H9 (cell line): ENCODE measurements around the gene BAHD1. TPM values are rescaled to one million over a fixed set of nuclear protein-coding genes. Genes with fewer than 3 reads are reported as not detected.

ENCODE experiments used
- DNase-seq: peaks from one replicate; pipeline ENCODE4 v3.0.0-alpha.2; 2017
- H2AFZ ChIP-seq: one replicate; pipeline ENCODE4 v1.6.1; 2013; ENCODE audit warnings: mild to moderate bottlenecking, low read length, control low read depth, moderate library complexity
- H2AK5ac ChIP-seq: 2 replicates; pipeline ENCODE4 v1.6.1; 2013; ENCODE audit warnings: low read length, control low read depth, mixed read lengths; ENCODE audit not compliant: insufficient read length
- H2BK120ac ChIP-seq: one replicate; pipeline ENCODE4 v1.6.1; 2013; ENCODE audit warnings: low read depth, mild to moderate bottlenecking, low read length, control low read depth, inconsistent platforms; ENCODE audit not compliant: poor library complexity, severe bottlenecking
- H2BK12ac ChIP-seq: 2 replicates; pipeline ENCODE4 v1.6.1; 2013; ENCODE audit warnings: low read length, control low read depth, mixed read lengths, low read depth; ENCODE audit not compliant: insufficient read length
- H2BK15ac ChIP-seq: 2 replicates; pipeline ENCODE4 v1.6.1; 2013; ENCODE audit warnings: low read depth, low read length, control low read depth
- H2BK20ac ChIP-seq: one replicate; pipeline ENCODE4 v1.6.1; 2013; ENCODE audit warnings: low read depth, mild to moderate bottlenecking, low read length, control low read depth, inconsistent platforms; ENCODE audit not compliant: poor library complexity, severe bottlenecking
- H2BK5ac ChIP-seq: 2 replicates; pipeline ENCODE4 v1.6.1; 2013; ENCODE audit warnings: low read length, control low read depth, mixed read lengths; ENCODE audit not compliant: insufficient read length
- H3K14ac ChIP-seq: 2 replicates; pipeline ENCODE4 v1.6.1; 2013; ENCODE audit warnings: low read length, control low read depth; ENCODE audit not compliant: insufficient read depth
- H3K18ac ChIP-seq: 2 replicates; pipeline ENCODE4 v1.6.1; 2013; ENCODE audit warnings: low read depth, mild to moderate bottlenecking, mixed read lengths, low read length, control low read depth; ENCODE audit not compliant: insufficient read length
- H3K23ac ChIP-seq: 2 replicates; pipeline ENCODE4 v1.6.1; 2013; ENCODE audit warnings: low read length, control low read depth, mixed read lengths, low read depth; ENCODE audit not compliant: insufficient read length
- H3K23me2 ChIP-seq: 2 replicates; pipeline ENCODE4 v1.6.1; 2013; ENCODE audit warnings: low read depth, mild to moderate bottlenecking, mixed read lengths, low read length, control low read depth; ENCODE audit not compliant: insufficient read length, poor library complexity, severe bottlenecking
- H3K27ac ChIP-seq: 2 replicates; pipeline ENCODE4 v1.5.1; 2013; ENCODE audit warnings: low read length, control low read depth, mixed read lengths, low read depth; ENCODE audit not compliant: insufficient read length
- H3K27me3 ChIP-seq: 2 replicates; pipeline ENCODE4 v1.6.1; 2013; ENCODE audit warnings: low read length, control low read depth, inconsistent platforms; ENCODE audit not compliant: insufficient read depth
- H3K4ac ChIP-seq: 2 replicates; pipeline ENCODE4 v1.6.1; 2013; ENCODE audit warnings: low read depth, mild to moderate bottlenecking, control low read depth, inconsistent platforms, low read length, moderate library complexity
- H3K4me1 ChIP-seq: 2 replicates; pipeline ENCODE4 v1.6.1; 2013; ENCODE audit warnings: low read length, control low read depth, inconsistent platforms; ENCODE audit not compliant: insufficient read depth
- H3K4me2 ChIP-seq: 2 replicates; pipeline ENCODE4 v1.6.1; 2013; ENCODE audit warnings: low read length, control low read depth, mixed read lengths; ENCODE audit not compliant: insufficient read length, insufficient read depth
- H3K56ac ChIP-seq: 2 replicates; pipeline ENCODE4 v1.6.1; 2013; ENCODE audit warnings: low read depth, mild to moderate bottlenecking, mixed read lengths, low read length, control low read depth; ENCODE audit not compliant: insufficient read length
- H3K79me1 ChIP-seq: 2 replicates; pipeline ENCODE4 v1.6.1; 2013; ENCODE audit warnings: low read depth, mild to moderate bottlenecking, moderate library complexity, low read length, control low read depth, inconsistent platforms; ENCODE audit not compliant: insufficient read depth, poor library complexity, severe bottlenecking
- H3K79me2 ChIP-seq: 2 replicates; pipeline ENCODE4 v1.6.1; 2013; ENCODE audit warnings: low read length, control low read depth, inconsistent platforms; ENCODE audit not compliant: insufficient read depth
- H3K9ac ChIP-seq: 2 replicates; pipeline ENCODE4 v1.6.1; 2013; ENCODE audit warnings: low read length, control low read depth, mixed read lengths; ENCODE audit not compliant: insufficient read length; ENCODE audit errors: extremely low read depth
- H3K9me3 ChIP-seq: one replicate; pipeline ENCODE4 v1.6.1; 2013; ENCODE audit warnings: low read depth, low read length, inconsistent platforms; ENCODE audit not compliant: control insufficient read depth
- H3T11ph ChIP-seq: one replicate; pipeline ENCODE4 v1.6.1; 2013; ENCODE audit warnings: mild to moderate bottlenecking, low read length, control low read depth, inconsistent platforms
- H4K20me1 ChIP-seq: one replicate; pipeline ENCODE4 v1.6.1; 2013; ENCODE audit not compliant: control insufficient read depth, insufficient read length, insufficient read depth
- H4K5ac ChIP-seq: 2 replicates; pipeline ENCODE4 v1.6.1; 2013; ENCODE audit warnings: low read depth, mild to moderate bottlenecking, mixed read lengths, low read length, control low read depth; ENCODE audit not compliant: insufficient read length
- H4K8ac ChIP-seq: replicated peaks from 2 replicates; pipeline ENCODE4 v1.6.1; 2013; ENCODE audit warnings: low read length, control low read depth, mixed read lengths, low read depth; ENCODE audit not compliant: insufficient read length
- H4K91ac ChIP-seq: 2 replicates; pipeline ENCODE4 v1.6.1; 2013; ENCODE audit warnings: low read depth, mild to moderate bottlenecking, moderate library complexity, mixed read lengths, low read length, control low read depth; ENCODE audit not compliant: insufficient read length
- H3K27ac Mint-ChIP-seq, 3 experiments: 2 replicates in 2 of 3; 3 replicates in 1 of 3; pipeline ENCODE4 v1.8.0; 2020 to 2021; ENCODE audit warnings: mixed read lengths in 3 of 3, mild to moderate bottlenecking in 1 of 3, moderate library complexity in 1 of 3
- H3K27me3 Mint-ChIP-seq: 2 replicates; pipeline ENCODE4 v1.8.0; 2021; ENCODE audit warnings: low read depth, mild to moderate bottlenecking, moderate library complexity, mixed read lengths
- H3K36me3 Mint-ChIP-seq, 3 experiments: 2 replicates in 2 of 3; 3 replicates in 1 of 3; pipeline ENCODE4 v1.8.0; 2020 to 2021; ENCODE audit warnings: low read depth in 3 of 3, mixed read lengths in 3 of 3; ENCODE audit not compliant: insufficient read depth in 1 of 3
- H3K4me1 Mint-ChIP-seq, 2 experiments: 2 replicates each; pipeline ENCODE4 v1.8.0; 2020; ENCODE audit warnings: mixed read lengths in 2 of 2
- H3K4me3 Mint-ChIP-seq, 2 experiments: 2 replicates in 1 of 2; 3 replicates in 1 of 2; pipeline ENCODE4 v1.8.0; 2020 to 2021; ENCODE audit warnings: mild to moderate bottlenecking in 2 of 2, mixed read lengths in 2 of 2, moderate library complexity in 1 of 2
- H3K9me3 Mint-ChIP-seq, 2 experiments: 2 replicates in 1 of 2; 3 replicates in 1 of 2; pipeline ENCODE4 v1.8.0; 2020; ENCODE audit warnings: mild to moderate bottlenecking in 2 of 2, mixed read lengths in 2 of 2, moderate library complexity in 1 of 2
- CTCF ChIP-seq: fragments of 200-600 bp; sonication (generic); conservative IDR thresholded peaks from 3 replicates; pipeline ENCODE4 v1.8.0; 2021; ENCODE audit warnings: antibody characterized with exemption, mild to moderate bottlenecking
- WGBS: extraction: QIAGEN DNeasy Blood & Tissue Kit; methylation state at CpG from one replicate; pipeline ENCODE4 v1.1.7; 2013; ENCODE audit warnings: missing lambda C conversion rate, low lambda C conversion rate, mixed read lengths; ENCODE audit not compliant: insufficient read length; ENCODE audit errors: extremely low coverage; 5-methylcytosine and 5-hydroxymethylcytosine counted together
- total RNA-seq: library from RNA; stranded (reverse); gene quantifications from 2 replicates; pipeline ENCODE4 v1.2.1, GENCODE V29; 2021

BAHD1 gene
- total RNA-seq, 1 experiment from 2014 or later = 54.1 TPM

- peaks cover 70% of the 10 kb centered on the region for H3K27me3 Mint-ChIP-seq
- no peaks in the 10 kb centered on the region for H3K36me3 Mint-ChIP-seq
- H2BK12ac ChIP-seq = no peak overlapping the region
- H3K4me1 Mint-ChIP-seq = peaks cover 18 to 22% of the 10 kb centered on the region in 2 experiments
- no peak overlapping the region for H3K23ac ChIP-seq
- no peak overlapping the region for H3K9ac ChIP-seq
- H3K56ac ChIP-seq = no peak overlapping the region
- H2BK5ac ChIP-seq = no peak overlapping the region
- H3K4me2 ChIP-seq = no peak overlapping the region
- H3K27me3 ChIP-seq = peaks cover 12% of the 10 kb centered on the region; the same call in 1 of the 2 replicates
- no peak overlapping the region for H4K5ac ChIP-seq
- H3K27ac ChIP-seq = no peak overlapping the region
- H3K23me2 ChIP-seq = peaks cover 7% of the 10 kb centered on the region
- no peak overlapping the region for H3T11ph ChIP-seq
- H3K14ac ChIP-seq = no peak overlapping the region
- H3K79me1 ChIP-seq = no peaks in the 10 kb centered on the region
- H2BK15ac ChIP-seq = no peak overlapping the region
- H3K18ac ChIP-seq = no peak overlapping the region
- TF ChIP-seq CTCF = no peak
- WGBS = no CpG with 5 or more reads among the region's 1 CpG
- H2AFZ ChIP-seq = no peak overlapping the region
- no peaks in the 10 kb centered on the region for H4K20me1 ChIP-seq
- no peak overlapping the region for H2BK20ac ChIP-seq
- H4K8ac ChIP-seq = no peak overlapping the region
- no peaks in the 10 kb centered on the region for H3K4me1 ChIP-seq
- no peaks in the 10 kb centered on the region for H3K79me2 ChIP-seq
- H3K4ac ChIP-seq = no peak overlapping the region
- H3K9me3 ChIP-seq = no peaks in the 10 kb centered on the region
- no peak overlapping the region for H3K4me3 Mint-ChIP-seq
- H2AK5ac ChIP-seq = no peak overlapping the region
- no peak for DNase-seq
- H4K91ac ChIP-seq = no peak overlapping the region
- no peak overlapping the region for H3K27ac Mint-ChIP-seq
- H2BK120ac ChIP-seq = no peak overlapping the region
- H3K9me3 Mint-ChIP-seq = no peaks in the 10 kb centered on the region; a peak in 1 of 5 replicates
These were observed 67.5 kb downstream of the BAHD1 start for GRCh38 chr15:40508216-40508615.
